Renal cortical epithelial cell (primary cell): ENCODE results near the gene XPO1. TPM values are rescaled to one million over a fixed set of nuclear protein-coding genes. Genes with fewer than 3 reads are reported as not detected.
A peak's percentile ranks its signal among the peaks of the same experiment; 100 is the strongest.
"Not testable (repeated sequence)": the region's sequence is repeated elsewhere in the genome, so short reads cannot be mapped to it uniquely, and the experiment has no call there.

Experiments
- DNase-seq: peaks from one replicate; pipeline ENCODE4 v3.0.0-alpha.2; 2011; ENCODE audit warnings: low read depth
- total RNA-seq: library from RNA; depleted of rRNA; stranded (reverse); fragments of >200 nt; gene quantifications from 2 replicates; pipeline ENCODE4 v1.2.3, GENCODE V29; 2014

The XPO1 gene
- total RNA-seq, 1 donor from 2014 or later, result 229 TPM

DNA sequence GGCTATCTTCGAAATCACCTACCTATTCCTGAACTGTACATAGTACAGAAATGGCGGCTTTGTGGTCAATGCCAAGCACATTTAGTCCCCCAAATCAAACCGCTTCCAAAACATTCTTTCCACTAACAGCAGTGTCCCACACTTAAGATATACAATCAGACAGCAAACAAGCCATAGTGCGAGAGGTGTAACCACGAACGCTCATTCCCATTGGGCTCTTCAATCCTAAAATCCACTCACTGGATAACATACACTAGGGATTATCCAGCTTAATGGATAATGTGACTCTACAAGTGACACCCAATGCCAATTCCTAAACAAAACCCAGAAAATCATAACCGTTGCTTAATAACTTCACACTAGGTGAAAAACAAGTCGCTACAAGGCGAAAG, 2.0 kb downstream of the XPO1 start:
- DNase-seq, result no peak

DNA sequence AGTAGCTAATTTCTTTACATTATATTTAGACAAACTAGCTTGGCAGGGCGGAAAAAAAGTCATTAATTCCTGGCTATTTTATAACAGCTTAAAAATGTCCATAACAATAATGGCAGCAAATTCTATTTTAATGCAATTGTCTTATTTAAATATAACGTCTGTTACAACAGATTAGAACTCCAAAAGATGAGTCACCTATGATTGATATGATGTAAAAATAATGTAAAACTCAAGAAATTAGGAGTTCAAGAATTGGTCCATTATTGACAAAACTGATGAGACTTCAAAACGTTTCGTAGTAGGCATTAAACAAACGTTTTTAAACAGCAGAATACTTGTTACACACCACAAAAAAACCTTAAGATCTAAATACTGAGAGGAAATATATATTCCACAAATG, 2.7 kb downstream of the XPO1 start:
- DNase-seq, result no peak

DNA sequence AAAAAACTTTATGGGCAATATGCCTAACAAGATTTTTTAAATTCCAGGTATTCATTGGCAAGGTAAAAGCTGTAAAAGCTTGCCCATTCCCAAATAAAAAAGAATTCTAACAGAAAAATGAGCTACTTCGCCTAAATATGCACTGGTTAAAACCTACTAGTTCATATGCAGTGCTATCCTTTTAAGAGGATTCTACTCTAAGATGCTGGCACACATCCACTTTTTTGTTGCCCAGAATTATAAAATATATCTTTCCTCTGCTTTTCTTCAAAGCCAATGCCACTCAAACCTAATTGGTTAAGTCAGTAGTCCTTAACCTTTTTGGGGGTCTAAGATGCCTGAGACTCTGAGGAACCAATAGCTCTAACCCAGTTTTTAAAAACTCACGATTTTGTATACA, 3.2 kb downstream of the XPO1 start:
- no peak for DNase-seq

DNA sequence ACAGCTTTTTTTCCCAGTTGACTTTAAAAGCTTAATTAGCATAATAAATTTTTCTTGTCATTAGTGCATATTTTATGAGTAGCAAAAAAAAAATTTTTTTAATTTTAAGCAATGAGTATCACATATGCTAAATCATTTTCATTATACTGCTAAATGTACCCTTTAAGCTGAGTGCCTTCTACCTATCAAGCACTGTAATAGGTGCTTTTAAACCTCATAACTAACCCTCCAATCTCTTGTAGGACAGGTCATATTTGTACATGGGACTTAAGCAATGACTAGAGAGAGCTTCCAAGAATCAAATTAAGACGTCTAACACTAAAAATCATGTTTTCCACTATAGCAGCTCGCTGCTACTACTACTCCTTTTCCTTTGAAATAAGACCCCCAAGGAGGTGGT, 7.4 kb downstream of the XPO1 start:
- no peak for DNase-seq

DNA sequence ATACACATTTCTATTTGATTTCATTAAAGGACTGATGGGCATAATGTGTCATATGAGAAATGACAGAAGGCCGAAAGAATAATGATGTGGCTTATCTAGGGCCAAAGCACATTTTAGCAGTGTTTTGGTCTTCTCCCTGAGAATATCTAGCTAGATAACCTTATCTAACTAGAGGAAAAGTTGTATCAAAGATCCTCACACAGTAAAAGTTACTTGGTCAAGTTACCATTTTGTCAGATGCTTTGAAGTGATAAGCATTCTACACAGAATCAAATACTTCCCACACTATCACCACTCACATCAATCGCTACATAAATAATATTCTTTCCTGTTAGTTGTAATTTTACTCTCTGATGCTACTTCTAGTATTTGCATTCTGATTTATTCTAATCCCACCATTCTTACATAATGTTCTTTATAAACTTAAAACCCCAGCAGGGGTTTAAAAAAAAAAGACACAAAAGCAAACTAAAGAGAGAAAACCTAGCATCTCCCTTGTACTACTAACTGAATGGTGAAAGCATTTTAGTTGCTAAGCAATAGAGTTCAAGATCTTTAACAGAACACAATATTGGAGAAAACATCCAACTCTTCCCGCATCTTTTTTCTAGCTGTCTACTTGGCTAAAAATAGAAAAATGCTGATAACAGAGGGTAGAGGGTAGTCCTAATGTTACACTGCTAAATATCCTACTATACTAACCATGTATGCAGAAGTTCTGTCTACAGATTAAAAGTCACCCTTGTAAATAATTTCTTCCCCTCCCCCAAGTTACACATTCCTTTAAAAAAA, 8.0 kb downstream of the XPO1 start:
- no peak for DNase-seq

DNA sequence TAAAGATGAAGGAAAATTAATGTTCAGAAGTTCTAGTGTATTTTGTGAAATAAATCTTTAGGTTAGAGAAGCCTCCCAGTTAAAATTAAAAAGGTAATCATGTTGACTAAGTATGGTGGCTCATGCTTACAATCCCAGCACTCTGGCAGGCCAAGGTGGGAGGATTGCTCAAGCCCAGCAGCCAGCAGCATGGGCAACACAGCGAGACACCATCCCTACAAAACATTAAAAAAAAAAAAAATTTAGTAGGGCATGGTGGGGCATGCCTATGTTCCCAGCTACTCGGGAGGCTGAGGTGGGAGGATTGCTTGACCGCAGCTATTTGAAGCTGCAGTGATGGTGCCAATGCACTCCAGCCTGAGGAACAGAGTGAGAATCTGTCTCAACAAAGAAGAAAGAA, 17.9 kb downstream of the XPO1 start:
- DNase-seq, result no peak

DNA sequence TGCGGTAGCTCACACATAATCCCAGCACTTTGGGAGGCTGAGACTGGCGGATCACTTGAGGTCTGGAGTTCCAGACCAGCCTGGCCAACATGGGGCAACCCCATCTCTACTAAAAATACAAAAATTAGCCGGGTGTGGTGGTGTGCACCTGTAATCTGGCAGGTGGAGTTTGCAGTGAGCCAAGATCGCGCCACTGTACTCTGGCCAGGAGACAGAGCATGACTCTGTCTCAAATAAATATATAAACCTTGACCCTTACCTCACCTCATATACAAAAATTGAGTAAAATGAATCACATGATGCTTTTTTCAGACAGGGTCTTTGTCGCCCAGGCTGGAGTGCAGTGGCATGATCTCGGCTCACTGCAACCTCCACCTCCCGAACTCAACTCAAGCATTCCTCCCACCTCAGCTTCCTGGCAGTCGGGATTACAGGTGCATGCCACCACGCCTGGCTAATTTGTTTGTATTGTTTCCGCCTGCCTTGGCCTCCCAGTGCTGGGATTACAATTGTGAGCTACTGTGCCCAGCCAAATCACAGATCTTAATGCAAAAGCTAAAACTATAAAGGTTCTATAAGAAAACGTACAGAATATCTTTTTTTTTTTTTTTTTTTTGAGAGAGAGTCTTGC, 25.3 kb downstream of the XPO1 start:
- no peak for DNase-seq

DNA sequence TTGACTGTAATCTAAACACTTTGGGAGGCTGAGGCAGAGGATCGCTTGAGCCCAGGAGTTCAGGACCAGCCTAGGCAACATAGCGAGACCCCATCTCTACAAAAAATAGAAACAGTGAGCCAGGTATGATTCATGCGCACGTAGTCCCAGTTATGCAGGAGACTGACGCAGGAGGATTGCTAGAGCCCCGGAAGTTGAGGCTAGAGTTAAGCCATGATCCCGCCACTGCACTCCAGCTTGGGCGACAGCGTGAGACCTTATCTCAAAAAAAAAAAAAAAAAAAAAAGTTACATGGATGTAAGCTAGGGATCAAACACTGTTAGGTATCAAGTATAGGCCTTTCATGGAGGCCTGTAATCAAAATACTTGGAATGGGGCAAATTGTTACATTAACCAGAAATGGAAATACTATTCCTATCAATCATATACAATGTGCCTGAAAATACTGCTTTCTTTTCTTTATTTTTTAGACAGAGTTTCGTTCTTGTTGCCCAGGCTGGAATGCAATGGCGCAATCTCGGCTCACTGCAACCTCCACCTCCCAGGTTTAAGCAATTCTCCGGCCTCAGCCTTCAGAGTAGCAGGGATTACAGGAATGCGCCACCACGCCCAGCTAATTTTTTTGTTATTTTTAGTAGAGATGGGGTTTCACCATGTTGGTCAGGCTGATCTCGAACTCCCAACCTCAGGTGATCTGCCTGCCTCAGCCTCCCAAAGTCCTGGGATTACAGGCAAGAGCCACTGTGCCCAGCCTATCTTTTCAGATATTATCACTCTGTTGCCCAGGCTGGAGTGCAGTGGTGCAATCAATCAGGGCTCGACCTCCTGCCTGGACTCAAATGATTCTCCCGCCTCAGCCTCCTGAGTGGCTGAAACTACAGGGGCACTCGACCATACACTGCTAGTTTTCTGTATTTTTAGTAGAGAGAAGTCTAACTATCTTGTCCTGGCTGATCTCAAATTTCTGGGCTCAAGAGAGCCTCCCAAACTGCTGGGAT, 27.2 kb downstream of the XPO1 start:
- no peak for DNase-seq

DNA sequence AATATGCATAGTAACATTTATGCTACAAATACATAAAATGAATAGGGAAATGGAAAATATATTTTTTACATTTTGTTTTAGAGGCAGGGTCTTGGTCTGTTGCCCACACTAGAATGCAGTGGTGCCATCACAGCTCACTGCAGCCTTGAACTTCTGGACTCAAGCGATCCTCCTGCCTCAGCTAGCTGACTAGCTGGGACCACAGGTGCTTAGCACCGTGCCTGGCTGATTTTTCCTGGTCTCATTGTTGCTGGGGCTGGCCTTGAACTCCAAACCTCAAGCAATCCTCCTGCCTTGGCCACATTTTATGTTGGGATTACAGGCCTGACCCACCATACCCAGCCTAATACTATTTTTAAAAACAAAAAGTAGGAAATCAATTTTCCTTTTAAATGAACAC, 33.2 kb downstream of the XPO1 start:
- DNase-seq, result no peak

DNA sequence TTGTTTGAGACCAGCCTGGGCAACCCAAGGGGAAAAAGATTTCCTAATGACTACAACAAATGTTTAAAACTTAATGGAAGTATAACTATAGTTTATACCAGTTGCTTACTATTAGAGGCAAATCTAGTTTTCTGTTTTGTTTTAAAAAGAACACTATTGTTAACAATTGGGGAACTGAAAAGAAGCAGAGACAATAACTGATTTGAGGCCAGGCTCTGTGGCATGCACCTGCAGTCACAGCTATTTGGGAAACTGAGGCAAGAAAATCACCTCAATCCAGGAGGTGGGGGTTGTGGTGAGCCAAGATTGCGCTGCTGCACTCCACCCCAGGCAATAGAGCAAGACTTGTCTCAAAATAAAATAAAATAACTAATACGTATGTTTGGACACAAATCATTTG, 39.1 kb downstream of the XPO1 start:
- no peak for DNase-seq

DNA sequence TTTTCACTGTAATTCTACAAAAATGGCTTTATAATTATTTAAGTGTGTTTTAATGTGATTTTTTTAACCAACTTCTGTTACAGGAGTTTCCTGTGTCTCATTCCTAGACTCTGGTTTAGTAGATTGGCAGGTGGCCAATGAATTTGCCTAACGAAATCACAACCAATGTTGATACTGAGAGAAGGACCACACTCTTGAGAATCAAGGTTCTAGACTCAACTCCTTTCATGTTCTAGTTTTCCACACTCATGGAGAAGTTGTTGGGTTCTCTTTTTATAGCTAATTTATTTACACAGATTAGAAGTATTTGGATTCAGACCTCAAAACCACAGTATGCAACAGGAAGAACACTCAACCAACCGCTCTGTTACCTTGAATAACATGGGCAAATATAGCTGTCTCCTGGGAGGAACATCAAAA, 44.6 kb downstream of the XPO1 start:
- peak; percentile 47 for DNase-seq

DNA sequence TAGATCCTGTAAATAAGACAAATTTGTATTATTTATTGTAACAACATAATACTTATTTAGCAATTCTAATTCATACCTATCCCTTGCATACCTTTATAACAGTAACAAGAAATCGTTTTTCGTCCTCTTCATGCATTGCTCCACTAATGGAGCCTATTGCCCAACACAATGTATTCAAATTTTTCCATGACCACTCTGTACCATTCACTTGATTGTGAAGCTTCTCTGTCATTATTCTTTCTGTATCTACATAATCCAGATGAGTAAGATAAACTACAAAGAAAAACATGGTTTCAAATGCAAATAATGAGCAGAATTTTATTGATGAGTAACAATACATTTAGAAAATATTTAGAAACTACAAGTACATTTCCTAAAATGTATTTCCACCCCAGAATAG, 45.7 kb downstream of the XPO1 start:
- no peak for DNase-seq

DNA sequence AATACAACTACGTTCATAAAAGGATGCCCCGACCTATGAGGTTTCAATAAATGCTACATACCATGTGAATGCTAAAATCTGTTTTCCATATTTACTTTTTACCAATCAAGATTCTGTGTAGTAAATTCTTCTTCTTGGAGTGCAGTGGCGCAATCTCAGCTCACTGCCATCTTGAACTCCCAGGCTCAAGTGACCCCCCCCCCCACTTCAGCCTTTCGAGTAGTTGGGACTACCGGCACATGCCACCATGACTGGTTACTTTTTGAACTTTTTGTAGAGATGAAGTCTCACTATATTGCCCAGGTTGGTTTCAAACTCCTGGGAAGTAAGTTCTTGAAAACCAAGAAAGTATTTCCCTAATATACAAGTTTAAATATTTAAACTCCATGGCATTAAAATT, 52.9 kb downstream of the XPO1 start:
- no peak for DNase-seq

DNA sequence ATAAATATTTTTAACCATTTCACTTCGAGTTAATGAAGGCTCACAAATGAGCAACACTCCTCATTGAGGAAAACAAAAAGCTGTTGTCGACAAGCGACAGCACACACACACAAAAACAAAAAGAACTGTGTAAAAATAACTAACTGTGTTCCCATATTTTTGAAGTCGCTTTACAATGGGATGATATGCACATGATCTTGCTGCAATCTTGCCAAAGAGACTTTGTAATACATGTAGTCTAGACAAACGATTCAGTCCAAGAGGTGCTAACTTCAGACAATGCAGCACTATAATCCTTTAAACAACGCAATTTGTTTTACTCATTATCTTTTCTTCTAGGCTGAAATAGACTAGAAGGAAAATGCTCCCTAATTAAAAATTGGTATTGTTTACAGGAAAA, 60.1 kb downstream of the XPO1 start:
- no peak for DNase-seq

DNA sequence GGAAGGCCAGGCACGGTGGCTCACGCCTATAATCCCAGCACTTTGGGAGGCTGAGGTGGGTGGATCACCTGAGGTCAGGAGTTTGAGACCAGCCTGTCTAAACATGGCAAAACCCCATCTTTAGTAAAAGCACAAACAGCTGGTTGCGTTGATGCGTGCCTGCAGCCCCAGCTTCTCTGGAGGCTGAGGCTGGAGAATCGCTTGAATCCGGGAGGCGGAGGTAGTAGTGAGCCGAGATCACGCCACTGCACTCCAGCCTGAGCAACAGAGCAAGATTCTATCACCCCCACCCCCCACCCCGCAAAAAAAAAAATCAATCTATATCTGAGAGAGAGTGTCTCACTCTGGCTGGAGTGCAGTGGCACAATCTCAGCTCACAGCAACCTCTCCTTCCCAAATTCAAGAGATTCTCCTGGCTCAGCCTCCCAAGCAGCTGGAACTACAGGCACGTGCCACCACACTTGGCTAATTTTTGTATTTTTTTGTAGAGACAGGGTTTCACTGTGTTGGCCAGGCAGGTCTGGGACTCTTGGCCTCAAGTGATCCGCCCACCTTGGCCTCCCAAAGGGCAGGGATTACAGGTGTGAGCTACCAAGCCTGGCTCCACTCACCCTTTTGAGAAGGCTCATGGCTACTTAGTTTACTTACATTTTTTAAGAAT, 61.1 kb downstream of the XPO1 start:
- DNase-seq, result not testable (repeated sequence)

DNA sequence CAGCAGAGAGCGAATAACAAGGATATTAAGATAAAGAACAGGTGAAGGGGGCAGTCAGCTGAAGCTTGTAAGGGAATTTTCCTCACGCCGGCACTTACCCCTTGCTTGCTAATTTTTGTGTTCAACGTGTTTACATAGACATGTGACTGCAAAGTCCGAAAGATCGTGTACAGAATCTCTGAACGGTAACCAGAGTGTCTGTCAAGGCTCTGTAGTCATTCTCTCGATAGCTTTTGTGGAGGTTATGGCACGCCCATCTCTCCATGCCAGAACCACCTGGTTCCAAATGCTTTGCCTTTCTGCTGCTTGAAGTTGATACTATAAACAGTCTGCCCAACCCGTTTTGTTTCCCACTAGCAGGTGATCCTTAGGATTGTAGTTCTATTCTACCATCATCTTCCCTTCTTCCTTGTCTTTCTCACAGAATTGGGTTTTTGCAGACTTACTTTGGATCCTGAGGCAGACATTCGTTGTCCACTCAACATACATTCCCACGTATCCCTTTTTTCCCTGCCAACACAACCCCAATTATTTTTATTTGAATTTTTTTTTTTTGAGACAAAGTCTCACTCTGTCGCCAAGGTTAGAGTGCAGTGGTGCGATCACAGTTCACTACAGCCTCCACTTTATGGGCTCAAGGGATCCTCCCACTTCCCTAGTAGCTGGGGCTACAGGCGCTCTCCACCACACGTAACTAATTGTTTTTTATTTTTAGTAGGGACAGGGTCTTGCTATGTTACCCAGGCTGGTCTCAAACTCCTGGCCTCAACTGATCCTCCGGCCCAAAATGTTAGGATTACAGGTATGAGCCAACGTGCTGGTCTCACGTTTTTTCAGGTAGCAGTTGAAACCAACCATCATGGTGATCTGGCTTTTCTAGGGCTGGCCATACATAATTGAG, 66.0 kb downstream of the XPO1 start:
- no peak for DNase-seq

DNA sequence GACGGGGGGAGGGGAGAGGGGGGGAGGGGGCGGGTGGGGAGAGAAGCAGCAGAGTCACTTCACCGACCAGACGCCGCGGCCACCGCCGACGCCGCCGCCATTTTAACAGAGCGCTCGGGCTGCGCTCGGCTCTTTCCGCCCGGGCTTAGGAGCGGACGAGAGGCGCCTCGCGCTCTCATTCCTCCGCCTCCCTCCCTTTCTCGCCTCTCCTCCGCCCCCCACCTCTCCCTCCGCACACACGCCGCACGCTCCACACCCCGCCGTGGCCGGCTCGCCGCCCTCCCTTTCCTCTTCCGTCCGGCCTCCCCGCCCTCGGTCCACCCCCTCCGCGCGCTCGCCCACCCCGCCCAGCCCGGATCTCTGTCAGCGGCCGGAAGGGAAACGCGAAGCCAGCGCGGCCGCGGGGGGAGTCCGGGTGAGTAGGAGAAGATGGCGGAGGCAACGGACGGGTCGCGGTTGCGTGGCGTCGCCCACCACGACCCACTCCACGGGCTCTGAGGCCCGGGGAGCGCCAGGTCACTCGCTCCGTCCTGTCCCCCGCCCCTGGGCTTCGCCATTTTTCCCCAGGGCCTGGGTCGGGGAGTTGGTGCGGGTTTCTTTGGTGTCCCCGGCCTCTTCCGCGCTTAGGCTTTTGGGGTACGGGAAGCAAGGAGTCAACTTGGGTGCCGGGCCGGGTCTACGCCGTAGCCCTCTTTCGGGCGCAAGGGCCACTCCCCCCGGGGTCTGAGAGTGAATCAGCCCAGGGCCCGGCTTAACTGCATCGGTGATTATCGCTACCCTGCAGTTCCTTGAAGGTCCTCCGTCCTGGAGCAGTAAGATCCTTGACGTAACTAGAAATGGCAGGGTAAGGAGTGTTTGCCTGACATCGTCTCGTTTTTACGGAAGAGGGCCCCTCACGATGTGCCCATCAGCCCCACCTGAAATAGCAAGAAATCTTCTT, 66.9 kb downstream of the XPO1 start, which contains the start of gene USP34:
Gene USP34, minus strand, starts transcription at position 123 of the 940 bp plus-strand sequence. CDS start 395 bp downstream, outside the sequence.
- peak; percentile 81 for DNase-seq

DNA sequence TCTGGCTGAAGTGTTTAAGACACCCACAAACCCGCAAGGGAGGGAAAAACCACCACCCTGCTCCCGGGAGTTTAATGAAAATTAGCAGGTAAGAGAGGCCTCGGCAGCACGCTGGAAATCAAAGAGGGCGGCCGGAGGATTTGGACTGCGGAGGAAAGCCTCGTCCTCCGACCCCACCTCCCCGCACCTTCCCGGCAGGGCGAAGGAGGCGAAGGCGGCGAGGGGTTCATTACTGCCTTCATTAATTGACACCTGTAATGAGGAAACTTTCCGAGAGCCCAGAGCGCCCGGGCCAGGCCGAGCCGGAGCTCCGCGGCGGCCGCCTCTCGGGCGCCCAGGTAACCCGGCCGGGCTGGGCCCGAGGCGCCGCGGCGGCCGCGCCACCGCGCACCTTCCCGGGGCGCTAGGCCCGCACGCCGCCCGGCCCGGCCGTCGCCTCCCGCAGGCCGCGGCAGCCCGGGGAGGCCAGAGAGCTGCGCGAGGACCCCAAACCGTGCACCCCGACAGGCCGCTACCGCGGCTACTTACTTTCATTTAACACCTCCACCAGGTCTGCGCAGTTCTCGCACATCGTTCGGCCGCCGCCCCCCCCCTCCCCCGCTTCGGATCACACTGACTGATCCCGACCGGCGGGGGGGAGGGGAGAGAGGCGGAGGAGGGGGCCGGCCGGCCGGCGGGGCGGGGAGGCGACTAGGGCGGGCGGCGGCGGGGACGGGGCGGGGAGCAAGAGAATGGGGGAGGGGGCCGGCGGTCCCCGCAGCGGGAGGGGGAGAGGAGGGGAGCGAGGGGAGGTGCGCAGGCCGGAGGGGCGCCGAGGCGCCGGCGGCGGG, 67.8 kb downstream of the XPO1 start:
- DNase-seq, result no peak
